SK-N-SH treated with all-trans-retinoic acid at 6 μM for 48 hours (cell line): ENCODE data around the gene OTUD3.

Source experiments
- ATAC-seq: fragments of 200-7000 bp; cut with Tn5 transposase; 3 replicates; pipeline ENCODE4 v1.9.1; 2020; ENCODE audit warnings: mild to moderate bottlenecking, moderate library complexity
- GLIS3 ChIP-seq: fragments of 250-450 bp; sonication (Bioruptor Pico); IDR thresholded peaks from 2 replicates; pipeline ENCODE4 v1.5.0; 2020; ENCODE audit warnings: mild to moderate bottlenecking, moderate library complexity
- OSR1 ChIP-seq: fragments of 250-450 bp; sonication (Bioruptor Pico); IDR thresholded peaks from 2 replicates; pipeline ENCODE4 v1.8.0; 2022; ENCODE audit warnings: moderate library complexity, mild to moderate bottlenecking, inconsistent platforms
- PPARA ChIP-seq: fragments of 250-450 bp; sonication (Bioruptor Pico); IDR thresholded peaks from 2 replicates; pipeline ENCODE4 v1.5.0; 2020; ENCODE audit warnings: mild to moderate bottlenecking, borderline replicate concordance
- RARB ChIP-seq: fragments of 250-450 bp; sonication (Bioruptor Pico); IDR thresholded peaks from 2 replicates; pipeline ENCODE4 v1.8.0; 2021; ENCODE audit warnings: mild to moderate bottlenecking, moderate library complexity
- SNAI2 ChIP-seq: fragments of 250-450 bp; sonication (Bioruptor Pico); IDR thresholded peaks from 2 replicates; pipeline ENCODE4 v1.5.0; 2020; ENCODE audit warnings: mild to moderate bottlenecking, moderate library complexity
- TOX ChIP-seq: fragments of 250-450 bp; sonication (Bioruptor Pico); IDR thresholded peaks from 2 replicates; pipeline ENCODE4 v1.8.0; 2021; ENCODE audit warnings: mild to moderate bottlenecking, moderate library complexity, borderline replicate concordance
- ZC3H10 ChIP-seq: fragments of 250-450 bp; sonication (Bioruptor Pico); IDR thresholded peaks from 2 replicates; pipeline ENCODE4 v1.5.1; 2021; ENCODE audit warnings: mild to moderate bottlenecking, moderate library complexity
- ZFP3 ChIP-seq: fragments of 250-450 bp; sonication (Bioruptor Pico); IDR thresholded peaks from 2 replicates; pipeline ENCODE4 v1.5.0; 2020; ENCODE audit warnings: mild to moderate bottlenecking, moderate library complexity
- ZFP30 ChIP-seq: fragments of 450-650 bp; formaldehyde crosslinking; IDR thresholded peaks from 2 replicates; pipeline ENCODE4 v1.5.0; 2022; ENCODE audit warnings: mild to moderate bottlenecking, moderate library complexity
- ZNF70 ChIP-seq: fragments of 450-650 bp; formaldehyde crosslinking; IDR thresholded peaks from 2 replicates; pipeline ENCODE4 v1.5.0; 2020; ENCODE audit warnings: mild to moderate bottlenecking, moderate library complexity
- ZNF8 ChIP-seq: fragments of 450-650 bp; formaldehyde crosslinking; IDR thresholded peaks from 2 replicates; pipeline ENCODE4 v1.5.0; 2020; ENCODE audit warnings: mild to moderate bottlenecking, moderate library complexity
- TF ChIP-seq, protein P1 (sequence below): fragments of 250-450 bp; sonication (Bioruptor Pico); IDR thresholded peaks from 2 replicates; pipeline ENCODE4 v1.8.0; 2021; ENCODE audit warnings: low read depth, mild to moderate bottlenecking, moderate library complexity, borderline replicate concordance
- TF ChIP-seq, protein P2 (sequence below): fragments of 250-450 bp; sonication (Bioruptor Pico); IDR thresholded peaks from 2 replicates; pipeline ENCODE4 v1.5.0; 2020; ENCODE audit warnings: mild to moderate bottlenecking, moderate library complexity
- TF ChIP-seq, protein P3 (sequence below): fragments of 250-450 bp; sonication (Bioruptor Pico); IDR thresholded peaks from 2 replicates; pipeline ENCODE4 v1.5.1; 2021; ENCODE audit warnings: mild to moderate bottlenecking, moderate library complexity
- TF ChIP-seq, protein P4 (sequence below): fragments of 250-450 bp; sonication (Bioruptor Pico); IDR thresholded peaks from 2 replicates; pipeline ENCODE4 v1.8.0; 2020; ENCODE audit warnings: mild to moderate bottlenecking, moderate library complexity, borderline replicate concordance

The OTUD3 gene

DNA sequence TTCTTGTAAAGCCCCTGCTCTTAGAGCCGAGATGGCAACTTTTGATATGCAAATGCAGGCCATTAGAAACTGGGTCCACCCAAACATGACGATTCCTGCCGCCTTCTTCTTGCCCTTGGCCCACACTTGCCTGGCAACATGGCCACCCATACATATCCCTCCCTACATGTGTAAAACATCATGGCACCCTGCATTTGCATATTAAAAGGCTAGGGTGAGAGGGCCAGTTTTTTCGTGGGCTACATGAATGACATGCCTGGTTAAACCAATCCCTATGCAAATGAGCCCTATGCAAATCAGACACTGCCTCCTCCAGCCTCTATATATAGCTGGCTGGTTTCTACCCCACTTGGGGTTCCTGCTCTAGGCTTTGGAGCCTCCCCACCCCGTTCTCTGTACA lies 78.4 kb downstream of the OTUD3 start:
- TF ChIP-seq SNAI2 (no peak), ZC3H10 (no peak), ZNF8 (CRISPR knock-in tag) (no peak), ZFP30 (CRISPR knock-in tag) (no peak), PPARA (CRISPR knock-in tag) (no peak), ZFP3 (CRISPR knock-in tag) (no peak), TOX (CRISPR knock-in tag) (no peak), GLIS3 (CRISPR knock-in tag) (no peak), RARB (CRISPR knock-in tag) (no peak), ZNF70 (no peak), OSR1 (no peak)
- TF ChIP-seq, protein P1, sequence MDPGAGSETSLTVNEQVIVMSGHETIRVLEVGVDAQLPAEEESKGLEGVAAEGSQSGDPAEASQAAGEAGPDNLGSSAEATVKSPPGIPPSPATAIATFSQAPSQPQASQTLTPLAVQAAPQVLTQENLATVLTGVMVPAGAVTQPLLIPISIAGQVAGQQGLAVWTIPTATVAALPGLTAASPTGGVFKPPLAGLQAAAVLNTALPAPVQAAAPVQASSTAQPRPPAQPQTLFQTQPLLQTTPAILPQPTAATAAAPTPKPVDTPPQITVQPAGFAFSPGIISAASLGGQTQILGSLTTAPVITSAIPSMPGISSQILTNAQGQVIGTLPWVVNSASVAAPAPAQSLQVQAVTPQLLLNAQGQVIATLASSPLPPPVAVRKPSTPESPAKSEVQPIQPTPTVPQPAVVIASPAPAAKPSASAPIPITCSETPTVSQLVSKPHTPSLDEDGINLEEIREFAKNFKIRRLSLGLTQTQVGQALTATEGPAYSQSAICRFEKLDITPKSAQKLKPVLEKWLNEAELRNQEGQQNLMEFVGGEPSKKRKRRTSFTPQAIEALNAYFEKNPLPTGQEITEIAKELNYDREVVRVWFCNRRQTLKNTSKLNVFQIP: no peak
- TF ChIP-seq, protein P2, sequence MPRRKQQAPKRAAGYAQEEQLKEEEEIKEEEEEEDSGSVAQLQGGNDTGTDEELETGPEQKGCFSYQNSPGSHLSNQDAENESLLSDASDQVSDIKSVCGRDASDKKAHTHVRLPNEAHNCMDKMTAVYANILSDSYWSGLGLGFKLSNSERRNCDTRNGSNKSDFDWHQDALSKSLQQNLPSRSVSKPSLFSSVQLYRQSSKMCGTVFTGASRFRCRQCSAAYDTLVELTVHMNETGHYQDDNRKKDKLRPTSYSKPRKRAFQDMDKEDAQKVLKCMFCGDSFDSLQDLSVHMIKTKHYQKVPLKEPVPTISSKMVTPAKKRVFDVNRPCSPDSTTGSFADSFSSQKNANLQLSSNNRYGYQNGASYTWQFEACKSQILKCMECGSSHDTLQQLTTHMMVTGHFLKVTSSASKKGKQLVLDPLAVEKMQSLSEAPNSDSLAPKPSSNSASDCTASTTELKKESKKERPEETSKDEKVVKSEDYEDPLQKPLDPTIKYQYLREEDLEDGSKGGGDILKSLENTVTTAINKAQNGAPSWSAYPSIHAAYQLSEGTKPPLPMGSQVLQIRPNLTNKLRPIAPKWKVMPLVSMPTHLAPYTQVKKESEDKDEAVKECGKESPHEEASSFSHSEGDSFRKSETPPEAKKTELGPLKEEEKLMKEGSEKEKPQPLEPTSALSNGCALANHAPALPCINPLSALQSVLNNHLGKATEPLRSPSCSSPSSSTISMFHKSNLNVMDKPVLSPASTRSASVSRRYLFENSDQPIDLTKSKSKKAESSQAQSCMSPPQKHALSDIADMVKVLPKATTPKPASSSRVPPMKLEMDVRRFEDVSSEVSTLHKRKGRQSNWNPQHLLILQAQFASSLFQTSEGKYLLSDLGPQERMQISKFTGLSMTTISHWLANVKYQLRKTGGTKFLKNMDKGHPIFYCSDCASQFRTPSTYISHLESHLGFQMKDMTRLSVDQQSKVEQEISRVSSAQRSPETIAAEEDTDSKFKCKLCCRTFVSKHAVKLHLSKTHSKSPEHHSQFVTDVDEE (CRISPR knock-in tag): no peak
- TF ChIP-seq, protein P3, sequence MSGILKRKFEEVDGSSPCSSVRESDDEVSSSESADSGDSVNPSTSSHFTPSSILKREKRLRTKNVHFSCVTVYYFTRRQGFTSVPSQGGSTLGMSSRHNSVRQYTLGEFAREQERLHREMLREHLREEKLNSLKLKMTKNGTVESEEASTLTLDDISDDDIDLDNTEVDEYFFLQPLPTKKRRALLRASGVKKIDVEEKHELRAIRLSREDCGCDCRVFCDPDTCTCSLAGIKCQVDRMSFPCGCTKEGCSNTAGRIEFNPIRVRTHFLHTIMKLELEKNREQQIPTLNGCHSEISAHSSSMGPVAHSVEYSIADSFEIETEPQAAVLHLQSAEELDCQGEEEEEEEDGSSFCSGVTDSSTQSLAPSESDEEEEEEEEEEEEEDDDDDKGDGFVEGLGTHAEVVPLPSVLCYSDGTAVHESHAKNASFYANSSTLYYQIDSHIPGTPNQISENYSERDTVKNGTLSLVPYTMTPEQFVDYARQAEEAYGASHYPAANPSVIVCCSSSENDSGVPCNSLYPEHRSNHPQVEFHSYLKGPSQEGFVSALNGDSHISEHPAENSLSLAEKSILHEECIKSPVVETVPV: no peak
- TF ChIP-seq, protein P4, sequence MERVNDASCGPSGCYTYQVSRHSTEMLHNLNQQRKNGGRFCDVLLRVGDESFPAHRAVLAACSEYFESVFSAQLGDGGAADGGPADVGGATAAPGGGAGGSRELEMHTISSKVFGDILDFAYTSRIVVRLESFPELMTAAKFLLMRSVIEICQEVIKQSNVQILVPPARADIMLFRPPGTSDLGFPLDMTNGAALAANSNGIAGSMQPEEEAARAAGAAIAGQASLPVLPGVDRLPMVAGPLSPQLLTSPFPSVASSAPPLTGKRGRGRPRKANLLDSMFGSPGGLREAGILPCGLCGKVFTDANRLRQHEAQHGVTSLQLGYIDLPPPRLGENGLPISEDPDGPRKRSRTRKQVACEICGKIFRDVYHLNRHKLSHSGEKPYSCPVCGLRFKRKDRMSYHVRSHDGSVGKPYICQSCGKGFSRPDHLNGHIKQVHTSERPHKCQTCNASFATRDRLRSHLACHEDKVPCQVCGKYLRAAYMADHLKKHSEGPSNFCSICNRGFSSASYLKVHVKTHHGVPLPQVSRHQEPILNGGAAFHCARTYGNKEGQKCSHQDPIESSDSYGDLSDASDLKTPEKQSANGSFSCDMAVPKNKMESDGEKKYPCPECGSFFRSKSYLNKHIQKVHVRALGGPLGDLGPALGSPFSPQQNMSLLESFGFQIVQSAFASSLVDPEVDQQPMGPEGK (CRISPR knock-in tag): no peak
- ATAC-seq: no peak
